ENCODE measurements around the gene NGFR.
"Not testable (repeated sequence)": the region's sequence is repeated elsewhere in the genome, so short reads cannot be mapped to it uniquely, and the experiment has no call there.

The NGFR gene

DNA sequence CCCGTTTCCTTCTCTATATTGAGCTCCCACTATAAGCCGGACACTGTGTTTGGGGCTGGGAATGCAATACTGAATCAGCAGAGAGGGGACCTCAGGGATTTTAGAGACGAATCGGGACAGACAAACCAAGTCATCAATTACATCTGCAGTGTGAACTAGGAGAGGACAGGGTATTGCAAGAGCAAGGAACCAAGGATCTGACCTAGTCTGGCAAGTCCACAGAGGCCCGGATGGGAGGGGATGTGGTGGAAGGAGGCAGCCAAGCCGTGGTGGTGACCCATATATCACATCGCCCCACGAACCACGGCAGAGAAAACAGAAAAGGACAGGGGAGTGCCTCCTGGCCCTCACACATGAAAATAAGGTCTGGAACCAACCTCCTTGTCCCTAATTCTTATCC lies 52.5 kb downstream of the NGFR start:
- no peak for DNase-seq

DNA sequence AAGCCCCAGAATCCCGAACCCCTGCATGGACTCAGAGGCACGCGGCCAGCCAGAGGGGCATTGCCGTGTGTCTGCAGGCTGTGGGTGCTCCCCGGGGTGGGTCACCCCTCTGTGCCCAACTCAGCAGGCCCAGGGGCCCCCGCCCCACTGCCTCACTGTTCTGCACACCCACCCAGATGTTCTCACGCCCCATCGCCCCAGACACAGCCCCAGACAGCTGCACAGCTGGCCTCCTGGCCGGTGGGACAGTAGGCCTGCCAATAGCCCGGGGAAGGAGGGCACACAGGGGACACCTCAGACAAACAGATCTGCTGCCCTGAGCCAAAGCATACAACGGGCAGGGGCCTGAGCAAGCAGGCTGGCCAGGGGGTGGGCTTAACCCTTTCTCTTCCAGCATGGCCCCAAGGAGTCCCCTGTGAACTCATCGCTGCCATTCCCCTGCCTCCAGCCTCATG lies 53.0 kb downstream of the NGFR start:
- DNase-seq, result no peak

DNA sequence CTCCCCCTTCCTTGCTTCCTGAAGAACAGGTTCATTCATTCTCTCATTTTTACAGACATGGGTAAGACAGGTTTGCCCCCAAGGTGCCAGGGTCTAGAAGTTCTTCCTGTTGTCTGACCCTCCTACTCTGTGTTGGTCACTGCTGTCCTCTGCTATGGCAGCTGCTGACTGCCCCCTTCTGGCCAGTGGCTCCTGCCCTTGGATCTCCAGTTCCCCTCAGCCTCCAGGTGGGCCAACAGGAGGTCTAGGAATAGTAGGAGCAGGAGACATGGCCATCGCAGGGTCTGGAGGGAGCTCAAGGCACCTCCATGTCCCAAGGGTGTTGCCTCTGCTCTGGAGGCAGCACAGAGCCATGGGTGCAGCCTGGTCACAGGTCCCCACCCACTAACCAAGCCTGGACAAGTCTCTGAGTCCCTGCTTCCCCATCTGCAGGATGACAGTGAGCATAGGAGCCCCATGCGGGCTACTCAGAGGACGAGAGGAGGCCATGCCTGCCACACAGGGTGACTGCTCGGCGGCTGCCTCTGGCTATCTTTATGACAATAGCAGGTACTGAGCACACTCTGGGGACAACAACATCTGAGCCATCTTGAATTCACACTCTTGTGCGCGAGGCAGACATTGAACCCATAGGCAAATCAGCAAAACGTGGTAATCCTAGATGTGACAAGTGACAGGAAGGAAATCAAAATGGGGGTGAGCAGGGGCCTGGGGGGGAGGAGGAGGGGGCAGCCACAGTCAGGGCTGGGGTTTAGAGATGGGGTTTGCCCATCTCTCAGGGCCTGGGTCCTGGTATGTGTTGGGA lies 53.6 kb downstream of the NGFR start:
- peak in 1 of 2 experiments; percentile 16 for DNase-seq

DNA sequence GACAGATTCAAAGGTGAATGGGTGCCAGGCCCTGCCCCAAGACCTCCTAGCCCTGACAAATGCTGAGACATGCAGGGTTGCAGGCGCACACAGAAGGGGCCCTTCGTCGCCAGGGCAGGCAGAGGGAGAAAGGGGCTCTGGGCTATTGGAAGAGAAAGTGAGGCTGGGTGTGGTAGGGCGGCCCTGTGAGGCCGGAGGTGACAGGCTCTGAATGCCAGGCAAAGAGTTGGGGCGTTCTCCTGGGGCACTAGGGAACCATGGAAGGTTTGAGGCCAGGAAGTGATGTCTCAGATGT lies 54.2 kb downstream of the NGFR start:
- no peak for DNase-seq

DNA sequence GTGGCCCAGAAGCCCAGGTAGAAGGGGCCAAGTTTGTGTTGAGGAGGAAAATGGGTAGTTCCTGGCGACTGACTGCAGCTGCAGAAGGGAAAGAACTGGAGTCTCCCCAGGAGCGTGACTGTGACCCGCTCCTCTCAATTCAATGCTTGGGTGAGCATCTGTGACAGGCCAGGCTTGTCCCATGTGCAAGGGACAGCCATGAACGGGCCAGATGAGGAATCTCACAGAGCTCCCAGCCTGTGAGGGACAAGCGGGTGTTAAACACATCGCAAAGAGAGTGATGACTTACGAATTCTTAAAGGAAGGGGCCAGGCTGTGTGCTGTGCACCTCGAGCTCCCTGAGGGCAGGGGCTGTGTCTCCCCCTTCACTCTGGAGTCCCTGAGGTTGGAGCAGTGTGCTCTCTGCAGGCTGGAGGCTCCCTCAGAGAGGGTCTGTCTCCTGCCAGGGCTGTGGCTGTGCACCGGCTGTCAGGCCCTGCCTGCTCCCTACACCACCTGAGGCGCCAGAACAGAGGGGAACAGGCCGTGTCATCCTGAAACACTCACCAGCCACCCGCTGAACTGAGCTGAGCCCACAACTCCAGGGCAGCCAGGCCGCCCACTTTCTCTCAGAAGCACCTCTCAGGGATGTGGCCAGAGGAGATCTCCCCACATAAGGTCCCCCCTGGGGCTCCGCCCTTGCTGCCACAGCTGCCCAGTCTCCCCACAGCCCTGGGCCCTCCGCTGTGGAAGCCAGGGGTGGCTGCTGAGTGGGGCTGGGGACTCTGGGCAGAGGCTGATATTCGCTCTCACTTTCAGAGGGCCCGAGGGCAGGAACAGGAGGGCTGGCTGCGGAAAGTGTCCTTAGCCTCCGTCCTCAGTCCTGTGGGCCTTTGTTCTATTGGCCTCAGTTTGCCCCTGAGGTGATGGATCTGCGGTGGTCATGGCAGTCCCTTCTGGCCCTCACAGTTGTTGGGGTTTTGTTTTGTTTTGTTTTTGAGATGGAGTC lies 54.9 kb downstream of the NGFR start:
- DNase-seq, result no peak

DNA sequence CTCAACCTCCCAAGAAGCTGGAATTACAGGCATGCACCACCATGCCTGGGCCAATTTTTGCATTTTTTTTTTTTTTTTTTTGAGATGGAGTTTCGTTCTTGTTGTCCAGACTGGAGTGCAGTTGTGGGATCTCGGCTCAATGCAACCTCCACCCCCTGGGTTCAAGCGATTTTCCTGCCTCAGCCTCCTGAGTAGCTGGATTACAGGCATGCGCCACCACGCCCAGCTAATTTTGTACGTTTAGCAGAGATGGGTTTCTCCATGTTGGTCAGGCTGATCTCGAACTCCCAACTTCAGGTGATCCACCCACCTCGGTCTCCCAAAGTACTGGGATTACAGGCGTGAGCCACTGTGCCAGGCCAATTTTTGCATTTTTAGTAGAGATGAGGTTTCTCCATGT lies 55.7 kb downstream of the NGFR start:
- DNase-seq, result not testable (repeated sequence)

DNA sequence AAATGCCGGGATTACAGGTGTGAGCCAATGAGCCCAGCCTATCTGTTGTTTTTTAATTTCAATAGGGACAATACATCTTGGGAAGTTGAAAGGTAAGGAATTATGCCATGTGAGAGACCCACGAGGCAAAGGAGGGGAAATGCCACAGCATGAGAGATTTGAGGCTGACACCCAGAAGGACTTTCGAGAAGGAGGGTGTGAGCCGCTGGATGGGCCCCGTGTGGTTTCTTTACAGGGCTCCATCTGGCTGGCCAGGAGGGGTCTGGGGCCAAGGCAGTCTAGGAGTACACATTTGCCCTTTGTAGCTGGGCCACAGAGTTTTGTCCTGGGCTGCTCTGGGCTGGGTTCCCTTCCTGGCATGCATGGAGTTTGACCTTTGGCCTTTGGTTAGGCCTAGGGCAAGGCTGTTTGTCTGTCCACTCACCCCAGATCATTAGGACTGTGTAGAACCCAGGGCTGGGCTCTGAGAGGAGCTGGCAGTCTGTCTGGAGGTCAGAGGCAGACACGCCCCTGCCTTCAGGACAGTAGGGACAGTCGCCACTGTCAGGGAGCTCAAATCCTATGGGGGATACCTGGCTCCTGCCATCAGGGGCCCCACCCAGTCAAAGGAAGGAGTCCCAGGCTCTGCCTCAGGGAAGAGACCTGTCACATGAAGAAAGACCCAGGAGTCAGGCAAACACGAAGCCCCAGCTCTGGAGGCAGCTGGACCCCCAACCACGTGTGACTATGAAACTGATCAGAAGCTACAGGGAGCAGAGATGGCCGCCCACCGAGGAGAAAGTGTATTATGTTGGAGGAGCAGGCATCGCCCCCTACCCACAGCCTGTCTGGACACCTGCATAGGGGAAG lies 56.4 kb downstream of the NGFR start:
- no peak for DNase-seq

DNA sequence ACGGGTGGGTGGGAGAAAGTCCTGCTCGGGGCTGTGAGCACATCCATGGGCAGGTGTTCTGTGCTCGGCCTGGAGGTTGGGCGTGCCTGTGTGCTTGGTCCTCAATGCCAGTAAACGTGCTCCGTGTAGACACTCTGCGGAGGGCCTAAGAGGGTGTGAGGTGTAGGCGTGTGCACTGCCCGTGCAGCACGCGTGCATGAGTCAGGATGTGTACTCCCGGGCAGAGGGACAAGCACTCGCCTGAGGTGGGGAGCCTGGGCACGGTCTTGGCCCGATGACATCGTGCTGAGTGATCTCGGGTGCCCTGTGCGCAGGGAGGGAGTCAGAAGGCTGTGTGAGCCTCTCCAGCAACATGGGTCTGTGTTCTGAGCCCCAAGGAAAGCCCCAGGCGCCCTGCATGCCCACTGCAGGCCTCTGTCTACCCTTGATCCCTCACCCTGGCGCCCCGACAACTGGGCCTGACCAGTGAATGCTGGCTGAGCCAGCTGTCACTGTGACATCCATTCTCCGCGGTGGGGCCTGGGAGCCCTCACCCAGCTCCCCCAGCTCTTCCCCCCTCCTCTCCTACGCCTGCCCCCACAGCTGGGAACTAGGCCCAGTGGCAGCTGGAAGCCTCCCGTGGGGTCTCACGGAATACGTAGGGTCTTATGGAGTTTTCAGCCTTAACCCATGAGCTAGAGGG lies 57.1 kb downstream of the NGFR start:
- no peak for DNase-seq

DNA sequence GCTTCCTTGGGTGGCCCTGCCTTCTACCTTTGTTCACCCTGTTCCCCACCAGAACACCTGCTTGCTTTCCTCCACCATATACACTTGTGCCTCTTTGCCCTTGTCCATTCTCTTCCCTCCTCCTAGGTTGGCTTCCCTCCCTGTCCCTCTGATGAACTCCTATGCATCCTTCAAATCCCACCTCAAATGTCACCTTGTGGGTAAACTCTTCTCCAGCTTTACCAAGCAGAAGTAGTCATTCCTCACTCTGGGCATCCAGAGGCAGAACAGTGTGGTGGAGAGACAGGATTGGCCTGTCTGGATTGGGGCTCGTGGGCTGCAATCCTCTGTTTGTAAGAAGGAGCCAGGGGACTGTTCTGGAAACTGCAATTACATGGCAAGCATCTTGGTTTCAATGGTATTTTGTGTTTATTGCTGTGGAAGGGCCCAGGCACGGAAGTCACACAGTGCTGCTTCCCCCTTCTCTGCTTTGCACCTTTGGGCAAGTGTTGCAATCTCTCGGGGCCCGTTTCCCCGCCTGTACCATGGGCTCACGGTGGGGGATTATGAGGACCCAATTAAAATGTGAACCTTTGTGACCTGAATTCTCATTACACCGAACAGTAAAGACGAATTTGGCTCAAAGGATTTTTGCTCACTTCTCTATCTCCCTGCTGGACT lies 58.7 kb downstream of the NGFR start:
- no peak for DNase-seq

DNA sequence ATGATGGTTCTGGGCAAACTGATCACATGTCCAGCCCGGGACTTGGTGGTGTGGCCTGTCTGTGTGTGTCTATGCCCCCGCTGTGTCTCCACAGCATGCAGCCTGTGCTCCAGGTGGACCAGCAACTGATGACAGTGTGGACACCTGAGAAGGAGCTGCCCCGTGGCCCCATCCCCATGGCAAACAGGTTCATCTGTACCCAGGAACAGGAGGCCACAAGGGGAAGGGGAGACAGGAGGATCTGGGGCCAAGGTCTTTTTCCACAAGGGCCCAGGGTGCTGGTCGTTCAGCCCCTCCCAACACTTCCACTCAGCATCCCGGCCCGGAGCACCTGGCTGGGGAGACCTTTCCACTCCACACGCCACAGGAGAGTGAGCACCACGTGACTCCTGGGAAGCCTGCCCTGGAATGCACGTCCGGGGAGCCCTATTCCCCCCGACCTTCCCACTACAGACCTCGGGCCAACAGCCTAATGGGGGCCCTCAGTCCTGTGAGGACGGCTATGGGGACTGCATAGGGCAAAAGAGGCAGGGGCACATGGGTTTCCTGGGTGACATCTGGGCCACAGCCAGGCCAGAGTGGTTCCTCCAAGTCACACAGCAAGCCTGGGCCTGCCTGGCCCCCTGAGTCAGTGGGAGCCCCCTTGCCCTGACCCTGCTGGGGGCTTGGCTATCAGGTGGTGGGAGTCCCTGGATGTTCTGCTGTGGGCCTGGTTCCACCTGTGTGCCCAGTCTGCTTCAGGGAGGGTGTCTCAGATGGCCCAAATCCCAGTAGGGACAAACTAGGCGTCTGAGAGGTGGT lies 59.8 kb downstream of the NGFR start:
- DNase-seq, result no peak

DNA sequence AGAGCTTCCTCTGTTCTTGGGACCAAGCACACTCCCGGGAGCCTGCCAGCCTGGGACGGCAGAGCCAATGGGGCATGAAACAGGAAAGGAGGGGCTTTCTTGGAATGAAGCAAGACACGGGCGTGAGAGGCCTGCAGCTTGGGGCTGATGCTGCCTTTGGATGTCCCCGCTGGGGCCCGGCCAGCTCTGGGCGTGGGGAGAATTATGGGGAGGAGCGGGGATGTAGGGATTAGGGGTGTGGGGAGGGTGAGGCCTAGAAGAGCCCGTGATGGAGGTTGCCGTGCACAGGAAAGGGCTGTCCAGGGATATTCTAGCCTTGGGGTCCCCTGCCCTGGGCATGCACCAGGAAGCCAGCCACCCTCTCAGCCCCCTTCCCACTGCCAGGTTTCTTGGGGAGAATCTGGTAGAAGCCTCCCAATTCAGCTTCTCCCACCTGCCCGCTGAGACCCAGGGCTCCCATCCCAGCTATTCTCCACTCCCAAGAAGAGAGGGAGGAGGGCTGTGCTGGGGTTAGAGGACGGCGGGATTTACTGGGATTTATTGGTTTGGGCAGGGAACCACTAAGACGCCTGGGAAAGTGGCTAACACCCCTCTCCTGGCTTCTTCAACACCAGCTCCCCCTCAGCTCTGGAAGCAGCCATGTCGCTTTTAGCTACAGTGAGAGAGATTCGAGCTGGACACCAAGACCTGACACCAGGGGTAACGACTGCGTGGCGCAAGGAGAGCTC lies 60.6 kb downstream of the NGFR start:
- DNase-seq, result peak; percentile 19 to 51

DNA sequence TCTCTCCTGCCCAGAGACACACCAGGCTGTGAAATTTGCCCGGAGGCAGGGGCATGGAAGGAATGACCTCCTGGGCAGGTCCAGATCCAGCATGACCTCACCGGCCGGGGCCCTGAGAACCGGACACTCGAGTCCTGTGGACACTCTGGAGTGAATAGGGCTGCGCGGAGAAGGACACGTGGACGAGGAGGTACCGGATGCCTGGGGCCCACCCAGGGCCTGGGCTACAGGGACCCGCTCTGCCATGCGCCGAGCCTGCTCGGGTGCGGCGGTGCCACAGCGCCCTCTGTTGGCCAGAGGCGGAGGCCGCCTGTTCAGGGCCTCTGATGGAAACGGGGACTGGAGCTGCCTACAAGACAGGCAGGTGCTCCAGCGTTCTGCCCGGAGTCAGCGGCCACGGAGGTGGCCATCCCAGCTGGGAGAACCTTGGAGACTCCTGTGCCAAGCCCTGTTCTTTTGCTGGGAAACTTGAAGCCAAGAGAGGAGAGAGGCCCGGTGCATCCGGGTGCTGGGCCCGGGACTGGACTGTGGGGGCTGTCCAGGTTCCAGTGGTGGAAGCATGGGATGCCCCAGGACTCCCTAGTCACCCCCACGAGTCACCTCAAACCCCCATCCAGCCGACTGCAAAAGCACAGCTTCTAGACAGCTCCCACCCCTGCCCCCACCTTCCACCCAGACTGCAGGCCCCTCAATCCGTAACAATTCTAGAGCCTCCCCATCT lies 61.3 kb downstream of the NGFR start:
- peak; percentile 49 to 86 for DNase-seq

DNA sequence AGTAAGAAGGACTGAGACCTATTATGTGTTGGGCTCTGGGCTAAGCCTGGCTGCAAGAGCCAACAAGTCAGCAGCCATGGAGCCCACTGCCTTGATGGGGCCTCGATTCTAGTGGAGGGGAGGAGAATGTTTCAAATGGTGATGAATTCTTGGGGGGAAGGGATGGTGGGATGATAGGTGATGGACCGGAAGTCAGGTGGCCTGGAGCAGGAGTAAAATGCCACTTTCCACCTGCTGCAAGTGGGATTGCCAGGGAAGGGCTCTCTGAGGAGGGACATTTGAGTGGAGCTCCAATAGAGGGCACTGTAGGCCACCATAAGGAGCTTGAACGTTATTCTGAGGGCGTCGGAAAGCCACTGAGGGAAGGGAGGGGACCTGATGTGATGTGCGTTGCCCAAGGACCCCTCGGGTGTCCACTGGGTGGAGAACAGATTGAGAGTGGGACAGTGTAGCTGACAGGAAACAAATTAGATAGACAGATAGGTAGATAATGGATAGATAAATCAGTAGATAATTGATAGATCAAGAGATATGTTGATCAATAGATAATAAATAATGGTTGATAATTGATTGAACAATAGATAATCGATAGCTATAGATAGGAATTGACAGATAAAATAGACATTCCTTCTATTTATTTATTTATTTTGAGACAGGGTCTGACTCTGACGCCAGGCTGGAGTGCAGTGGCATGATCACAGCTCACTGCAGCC lies 62.4 kb downstream of the NGFR start:
- peak; percentile 12 to 71 for DNase-seq

All from NCI-H446 (cell line).